Neuronal stem cell (in vitro differentiated cells): Measurements from ENCODE around the gene GPD1.
"Not testable (repeated sequence)": the region's sequence is repeated elsewhere in the genome, so short reads cannot be mapped to it uniquely, and the experiment has no call there.

Experiments used
- DNase-seq: peaks from one replicate; pipeline ENCODE4 v3.0.0-alpha.2; 2013; ENCODE audit warnings: low spot score
- H2AFZ ChIP-seq: one replicate; pipeline ENCODE4 v1.6.1; 2013; ENCODE audit warnings: mild to moderate bottlenecking, low read length, inconsistent platforms
- H2AK5ac ChIP-seq: 2 replicates; pipeline ENCODE4 v1.6.1; 2013; ENCODE audit warnings: low read depth, mild to moderate bottlenecking, inconsistent platforms, low read length, moderate library complexity, mixed read lengths
- H2BK120ac ChIP-seq: 2 replicates; pipeline ENCODE4 v1.6.1; 2013; ENCODE audit warnings: low read depth, mild to moderate bottlenecking, inconsistent platforms, low read length, moderate library complexity, mixed read lengths
- H2BK12ac ChIP-seq: one replicate; pipeline ENCODE4 v1.6.1; 2013; ENCODE audit warnings: low read length, inconsistent platforms
- H2BK15ac ChIP-seq: 2 replicates; pipeline ENCODE4 v1.6.1; 2013; ENCODE audit warnings: mild to moderate bottlenecking, low read length, inconsistent platforms, mixed read lengths
- H2BK5ac ChIP-seq: one replicate; pipeline ENCODE4 v1.6.1; 2013; ENCODE audit warnings: inconsistent platforms, mild to moderate bottlenecking, low read length, moderate library complexity
- H3K14ac ChIP-seq: one replicate; pipeline ENCODE4 v1.6.1; 2013; ENCODE audit warnings: low read length, inconsistent platforms
- H3K18ac ChIP-seq: 2 replicates; pipeline ENCODE4 v1.6.1; 2013; ENCODE audit warnings: low read length, inconsistent platforms
- H3K23ac ChIP-seq: 2 replicates; pipeline ENCODE4 v1.6.1; 2013; ENCODE audit warnings: low read depth, mild to moderate bottlenecking, mixed read lengths, low read length, inconsistent platforms; ENCODE audit not compliant: poor library complexity
- H3K27ac ChIP-seq: replicated peaks from 3 replicates; pipeline ENCODE4 v1.5.1; 2013; ENCODE audit warnings: low read length, inconsistent platforms
- H3K27me3 ChIP-seq, 3 experiments: 2 replicates each; pipeline ENCODE4 v1.6.1; 2013; ENCODE audit warnings: low read length in 3 of 3, mild to moderate bottlenecking in 2 of 3, inconsistent platforms in 1 of 3, low read depth in 1 of 3, mixed read lengths in 1 of 3, moderate library complexity in 1 of 3; ENCODE audit not compliant: control insufficient read depth in 3 of 3, insufficient read depth in 3 of 3
- H3K36me3 ChIP-seq, 2 donors: replicated peaks in 1 of 2; 2 replicates each; pipeline ENCODE4 v1.6.1; 2013; ENCODE audit warnings: low read length in 2 of 2; ENCODE audit not compliant: control insufficient read depth in 2 of 2, insufficient read depth in 2 of 2
- H3K4ac ChIP-seq: 2 replicates; pipeline ENCODE4 v1.6.1; 2013; ENCODE audit warnings: inconsistent platforms, mild to moderate bottlenecking, low read length, moderate library complexity
- H3K4me1 ChIP-seq, 2 donors: 1 replicate in 1 of 2; 2 replicates in 1 of 2; pipeline ENCODE4 v1.6.1; 2013; ENCODE audit warnings: low read length in 2 of 2, low read depth in 1 of 2; ENCODE audit not compliant: control insufficient read depth in 2 of 2, insufficient read depth in 1 of 2
- H3K4me2 ChIP-seq: one replicate; pipeline ENCODE4 v1.6.1; 2013; ENCODE audit warnings: mild to moderate bottlenecking, low read length, inconsistent platforms; ENCODE audit not compliant: insufficient read depth, poor library complexity, severe bottlenecking
- H3K4me3 ChIP-seq, 2 donors: 2 replicates each; pipeline ENCODE4 v1.5.1; 2013; ENCODE audit warnings: low read length in 2 of 2, mild to moderate bottlenecking in 2 of 2, inconsistent platforms in 1 of 2, moderate library complexity in 1 of 2
- H3K79me1 ChIP-seq: one replicate; pipeline ENCODE4 v1.6.1; 2013; ENCODE audit warnings: low read depth, mild to moderate bottlenecking, inconsistent platforms, low read length, moderate library complexity
- H3K9ac ChIP-seq: one replicate; pipeline ENCODE4 v1.6.1; 2013; ENCODE audit warnings: mild to moderate bottlenecking, low read depth, low read length, inconsistent platforms; ENCODE audit not compliant: poor library complexity
- H3K9me3 ChIP-seq, 2 donors: replicated peaks in 1 of 2; 2 replicates each; pipeline versions ENCODE3 to v1.6.1; 2013; ENCODE audit warnings: low read length in 2 of 2, mild to moderate bottlenecking in 2 of 2, inconsistent platforms in 1 of 2, low read depth in 1 of 2, mixed read lengths in 1 of 2, moderate library complexity in 1 of 2; ENCODE audit not compliant: control insufficient read depth in 2 of 2, insufficient read depth in 1 of 2
- H4K8ac ChIP-seq: one replicate; pipeline ENCODE4 v1.6.1; 2013; ENCODE audit warnings: low read depth, mild to moderate bottlenecking, inconsistent platforms, low read length, moderate library complexity
- H4K91ac ChIP-seq: one replicate; pipeline ENCODE4 v1.6.1; 2013; ENCODE audit warnings: low read length, low read depth, mild to moderate bottlenecking, inconsistent platforms; ENCODE audit not compliant: poor library complexity
- WGBS, 2 donors: extraction: QIAGEN DNeasy Blood & Tissue Kit; methylation state at CpG; one replicate each; pipeline ENCODE4 v1.1.7; 2013; ENCODE audit warnings: missing lambda C conversion rate in 2 of 2, mixed read lengths in 1 of 2; ENCODE audit not compliant: insufficient read length in 2 of 2, insufficient replicate concordance in 1 of 2; ENCODE audit errors: extremely low coverage in 2 of 2; 5-methylcytosine and 5-hydroxymethylcytosine counted together

Gene GPD1

GRCh38 chr12:50149311-50149710 lies 45.5 kb downstream of the GPD1 start:
- H3K79me1 ChIP-seq, result peaks cover 4% of the 10 kb centered on the region
- H2AFZ ChIP-seq, result no peak overlapping the region
- H2BK120ac ChIP-seq, result no peak overlapping the region
- H3K14ac ChIP-seq, result no peak overlapping the region
- H3K23ac ChIP-seq, result no peak overlapping the region
- H4K8ac ChIP-seq, result no peak overlapping the region
- H3K4ac ChIP-seq, result no peak overlapping the region
- H3K4me2 ChIP-seq, result no peak overlapping the region
- no peak overlapping the region for H2AK5ac ChIP-seq
- H2BK5ac ChIP-seq, result no peak overlapping the region
- H3K4me1 ChIP-seq, result no peaks in the 10 kb centered on the region
- H3K9me3 ChIP-seq, result no peaks in the 10 kb centered on the region
- H3K4me3 ChIP-seq, result no peak overlapping the region
- H2BK15ac ChIP-seq, result no peak overlapping the region
- no peaks in the 10 kb centered on the region for H3K27me3 ChIP-seq
- H4K91ac ChIP-seq, result no peak overlapping the region
- no peak for DNase-seq
- peaks cover 0 to 39% of the 10 kb centered on the region in 2 donors for H3K36me3 ChIP-seq
- H3K27ac ChIP-seq, result no peak overlapping the region
- H3K18ac ChIP-seq, result no peak overlapping the region
- H3K9ac ChIP-seq, result no peak overlapping the region
- WGBS, 2 donors, result no CpG with 5 or more reads among the region's 3 CpGs
- H2BK12ac ChIP-seq, result no peak overlapping the region

- Histone ChIP-seq H3K4me2 (no peak overlapping the region), H3K9me3 (no peaks in the 10 kb centered on the region), H3K79me1 (peaks cover 4% of the 10 kb centered on the region), H3K4ac (no peak overlapping the region), H3K4me1 (no peaks in the 10 kb centered on the region), H3K23ac (no peak overlapping the region), H3K9ac (no peak overlapping the region), H2BK5ac (no peak overlapping the region), H3K27ac (no peak overlapping the region), H2BK120ac (no peak overlapping the region), H4K91ac (no peak overlapping the region), H3K36me3 (peaks cover 0 to 34% of the 10 kb centered on the region in 2 donors), H3K18ac (no peak overlapping the region), H2BK15ac (no peak overlapping the region), H4K8ac (no peak overlapping the region), H3K14ac (no peak overlapping the region), H3K4me3 (no peak overlapping the region), H3K27me3 (no peaks in the 10 kb centered on the region), H2AFZ (no peak overlapping the region), H2AK5ac (no peak overlapping the region), H2BK12ac (no peak overlapping the region)
- no CpG with 5 or more reads among the region's 1 CpG for WGBS, 2 donors
- no peak for DNase-seq
Observed at GRCh38 chr12:50151047-50151687, 47.4 kb downstream of the GPD1 start.

GRCh38 chr12:50154947-50155346 lies 51.1 kb downstream of the GPD1 start:
- H3K4me3 ChIP-seq, result not testable (repeated sequence)
- no CpG with 5 or more reads among the region's 5 CpGs for whole genome bisulfite sequencing, 2 donors

GRCh38 chr12:50156641-50157040 lies 52.8 kb downstream of the GPD1 start:
- Histone ChIP-seq H3K36me3 (peaks cover 3 to 41% of the 10 kb centered on the region in 2 donors), H3K18ac (no peak overlapping the region), H2BK120ac (no peak overlapping the region), H3K79me1 (peaks cover 2% of the 10 kb centered on the region), H2BK5ac (no peak overlapping the region), H3K4ac (no peak overlapping the region), H3K27ac (no peak overlapping the region), H2BK12ac (no peak overlapping the region), H3K23ac (no peak overlapping the region), H4K8ac (no peak overlapping the region), H2AK5ac (no peak overlapping the region), H4K91ac (no peak overlapping the region), H3K9me3 (peaks cover 0 to 4% of the 10 kb centered on the region in 2 donors), H3K9ac (no peak overlapping the region), H3K4me1 (no peaks in the 10 kb centered on the region), H3K4me2 (no peak overlapping the region), H3K4me3 (peak overlapping the region in 1 of 2 donors; percentile 21), H3K14ac (no peak overlapping the region), H2BK15ac (no peak overlapping the region), H2AFZ (no peak overlapping the region), H3K27me3 (no peaks in the 10 kb centered on the region)
- no peak for DNase-seq

More at GRCh38 chr12:50154947-50155346, 51.1 kb downstream of the GPD1 start:
- H3K4me1 ChIP-seq, H3K18ac ChIP-seq, H3K9me3 ChIP-seq, H3K14ac ChIP-seq, DNase-seq, H3K27me3 ChIP-seq, H2BK120ac ChIP-seq, H3K4me2 ChIP-seq, H2BK5ac ChIP-seq, H2AK5ac ChIP-seq, H2BK12ac ChIP-seq, H2AFZ ChIP-seq, H4K8ac ChIP-seq, H3K23ac ChIP-seq, H3K79me1 ChIP-seq, H3K9ac ChIP-seq, H4K91ac ChIP-seq, H2BK15ac ChIP-seq, H3K27ac ChIP-seq, H3K4ac ChIP-seq: not testable (repeated sequence)
- H3K36me3 ChIP-seq, result peaks cover 3 to 37% of the 10 kb centered on the region in 2 donors
